Limb (tissue), 2 donors: ENCODE data around the gene ALG10B.
"Not testable (repeated sequence)": the region's sequence is repeated elsewhere in the genome, so short reads cannot be mapped to it uniquely, and the experiment has no call there.

Experiments used
- DNase-seq, 2 donors: peaks; one replicate each; pipeline ENCODE4 v3.0.0-alpha.2; 2016; ENCODE audit errors: extremely low spot score in 2 of 2

The ALG10B gene, protein sequence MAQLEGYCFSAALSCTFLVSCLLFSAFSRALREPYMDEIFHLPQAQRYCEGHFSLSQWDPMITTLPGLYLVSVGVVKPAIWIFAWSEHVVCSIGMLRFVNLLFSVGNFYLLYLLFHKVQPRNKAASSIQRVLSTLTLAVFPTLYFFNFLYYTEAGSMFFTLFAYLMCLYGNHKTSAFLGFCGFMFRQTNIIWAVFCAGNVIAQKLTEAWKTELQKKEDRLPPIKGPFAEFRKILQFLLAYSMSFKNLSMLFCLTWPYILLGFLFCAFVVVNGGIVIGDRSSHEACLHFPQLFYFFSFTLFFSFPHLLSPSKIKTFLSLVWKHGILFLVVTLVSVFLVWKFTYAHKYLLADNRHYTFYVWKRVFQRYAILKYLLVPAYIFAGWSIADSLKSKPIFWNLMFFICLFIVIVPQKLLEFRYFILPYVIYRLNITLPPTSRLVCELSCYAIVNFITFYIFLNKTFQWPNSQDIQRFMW

DNA sequence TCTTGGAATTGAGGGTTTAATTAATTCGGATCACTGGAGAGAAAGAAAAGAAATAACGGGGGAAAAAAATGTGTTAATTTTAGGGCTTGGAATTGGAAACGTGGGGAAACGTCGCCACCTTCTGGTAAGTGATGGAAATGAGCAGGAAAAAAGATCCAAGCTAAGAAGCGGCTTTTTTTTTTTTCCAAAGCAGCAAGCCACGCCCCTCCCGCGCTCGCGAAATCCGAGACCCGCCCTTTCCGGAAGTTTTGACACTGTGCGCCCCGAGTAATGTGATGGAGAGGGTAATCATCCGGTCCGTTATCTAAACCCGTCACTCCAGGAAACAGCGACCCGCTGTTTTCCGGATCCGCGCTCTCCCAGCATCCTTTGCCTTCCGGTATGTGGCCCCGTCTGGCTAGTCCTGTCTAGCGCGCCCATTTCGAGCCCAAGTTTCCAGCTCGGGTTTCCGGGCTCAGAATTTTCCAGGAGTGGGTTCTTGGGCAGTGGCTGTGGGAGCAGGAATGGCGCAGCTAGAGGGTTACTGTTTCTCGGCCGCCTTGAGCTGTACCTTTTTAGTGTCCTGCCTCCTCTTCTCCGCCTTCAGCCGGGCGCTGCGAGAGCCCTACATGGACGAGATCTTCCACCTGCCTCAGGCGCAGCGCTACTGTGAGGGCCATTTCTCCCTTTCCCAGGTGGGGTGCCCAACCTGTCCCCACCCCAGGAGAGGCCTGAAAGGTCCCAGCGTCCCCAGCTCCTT is at the start of gene ALG10B:
Gene ALG10B, plus strand, starts transcription at position 384 of the 739 bp plus-strand sequence. Its CDS starts 120 bp downstream, at position 504.
- peak; percentile 94 to 95 for DNase-seq

DNA sequence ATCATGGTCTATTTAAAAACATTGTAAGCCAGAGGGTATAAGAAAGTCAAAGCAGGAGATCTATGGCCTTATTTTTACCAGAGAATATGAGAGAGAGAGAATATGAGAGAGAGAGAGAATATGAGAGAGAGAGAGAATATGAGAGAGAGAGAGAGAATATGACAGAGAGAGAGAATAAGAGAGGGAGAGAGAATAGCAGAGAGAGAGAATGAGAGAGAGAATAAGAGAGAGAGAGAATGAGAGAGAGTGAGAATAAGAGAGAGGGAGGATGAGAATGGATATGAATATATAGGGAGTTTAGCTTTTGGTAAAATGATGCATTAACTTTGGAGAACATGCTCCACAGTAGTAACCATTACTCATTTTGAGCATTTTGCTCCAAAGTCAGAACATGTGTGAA is 48.0 kb upstream of the ALG10B start:
- no peak for DNase-seq

DNA sequence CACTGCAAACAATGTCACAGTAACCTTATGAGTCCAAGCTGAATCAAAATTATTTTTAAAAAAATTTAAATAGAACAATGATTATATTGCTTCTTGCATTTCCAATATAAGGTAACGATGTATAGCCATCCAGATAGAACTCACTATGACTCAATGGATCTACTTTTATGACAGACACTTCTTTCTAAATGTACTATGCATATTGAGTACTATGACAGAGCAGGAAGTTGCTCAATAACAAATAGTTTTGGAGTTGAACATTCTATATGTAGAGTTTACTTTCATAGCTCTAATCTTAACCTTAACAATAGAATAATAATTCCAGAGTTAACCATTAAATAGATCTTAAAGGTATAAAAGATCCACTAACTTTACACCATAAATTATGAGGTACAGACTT is 46.7 kb upstream of the ALG10B start:
- DNase-seq = no peak

DNA sequence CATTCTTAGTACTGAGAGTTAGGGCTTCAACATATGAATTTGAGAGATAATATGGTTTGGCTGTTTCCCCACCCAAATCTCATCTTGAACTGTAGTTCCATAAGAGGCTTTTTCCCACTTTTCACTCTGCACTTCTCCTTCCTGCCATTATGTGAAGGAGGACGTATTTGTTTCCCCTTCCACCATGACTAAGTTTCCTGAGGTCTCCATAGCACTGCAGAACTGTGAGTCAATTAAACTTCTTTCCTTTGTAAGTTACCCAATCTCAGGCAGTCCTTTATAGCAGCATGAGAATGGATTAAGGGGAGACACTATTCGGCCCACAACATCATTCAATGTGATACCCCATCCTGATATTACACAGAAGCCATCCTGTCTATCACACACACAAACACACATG is 36.8 kb upstream of the ALG10B start:
- no peak for DNase-seq

DNA sequence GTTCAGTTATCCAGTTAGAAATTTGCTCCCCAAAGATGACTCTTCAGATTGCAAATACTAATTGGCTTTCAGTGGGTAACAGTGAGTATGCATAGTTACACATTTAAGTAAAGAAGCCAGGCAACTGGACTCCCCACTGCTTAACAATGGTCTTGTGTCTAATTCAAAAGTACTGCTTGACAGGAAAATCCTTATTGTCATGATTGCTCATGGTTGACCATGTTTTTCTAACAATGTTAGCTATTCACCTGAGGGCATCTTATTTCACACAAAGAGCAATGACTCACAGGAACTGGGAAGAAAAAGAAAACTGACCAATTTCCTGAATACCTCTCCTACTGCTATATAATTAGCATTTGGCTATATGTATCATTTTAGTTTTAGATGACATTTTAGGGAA is 33.7 kb upstream of the ALG10B start:
- DNase-seq = no peak

DNA sequence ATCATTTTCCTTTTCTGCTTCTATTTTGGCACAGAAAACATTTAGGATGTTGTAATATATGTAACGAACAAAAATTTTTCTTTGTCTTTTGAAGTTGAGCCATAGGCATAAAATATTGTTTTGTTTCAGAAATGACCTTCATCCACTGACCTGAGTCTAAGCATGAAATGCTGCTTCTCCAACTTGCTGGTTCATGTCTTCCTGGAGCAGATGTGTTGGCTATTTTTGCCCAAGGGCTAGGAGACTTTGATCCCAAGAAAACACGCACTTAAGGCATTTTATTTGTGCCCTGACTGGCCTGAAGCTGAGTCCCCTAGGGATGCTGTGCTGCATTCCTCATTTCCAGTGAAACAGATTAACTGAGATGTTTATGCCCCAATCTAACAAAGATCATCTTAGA is 27.2 kb upstream of the ALG10B start:
- no peak for DNase-seq

DNA sequence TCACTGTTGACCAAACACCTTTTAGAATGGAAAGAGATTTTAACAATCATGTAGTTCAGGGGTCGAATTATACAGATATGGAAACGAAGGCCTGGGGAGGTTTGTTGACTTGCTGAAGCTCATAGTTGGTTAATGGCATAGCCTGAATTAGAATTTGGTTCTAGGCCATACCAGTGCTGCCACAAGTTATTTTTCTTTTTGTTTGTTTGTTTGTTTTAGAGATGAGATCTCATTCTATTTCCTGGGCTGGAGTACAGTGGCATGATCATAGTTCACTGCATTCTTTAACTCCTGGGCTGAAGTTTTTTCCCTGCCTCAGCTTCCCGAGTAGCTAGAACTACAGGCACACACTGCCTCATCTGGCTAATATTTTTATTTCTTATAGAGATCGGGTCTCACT is 25.4 kb upstream of the ALG10B start:
- DNase-seq = no peak

DNA sequence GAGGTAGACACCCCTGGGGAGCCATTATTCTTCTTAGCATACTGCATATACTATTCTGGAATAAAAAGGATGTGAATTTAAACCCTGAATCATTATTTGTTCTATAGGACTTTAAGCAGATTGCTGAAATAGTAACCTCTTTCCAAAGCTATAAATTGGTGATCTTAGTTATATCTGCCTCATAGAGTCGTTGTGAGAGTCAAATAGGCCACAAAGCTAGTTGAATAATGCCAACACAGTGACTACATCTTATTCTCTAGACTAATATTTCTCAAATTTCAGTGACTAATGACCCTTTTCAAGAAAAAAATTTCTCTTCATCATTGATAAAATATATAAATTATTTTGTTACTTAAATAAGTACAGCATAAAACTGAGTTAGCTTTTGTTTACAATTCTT is 13.6 kb upstream of the ALG10B start:
- DNase-seq = not testable (repeated sequence)

DNA sequence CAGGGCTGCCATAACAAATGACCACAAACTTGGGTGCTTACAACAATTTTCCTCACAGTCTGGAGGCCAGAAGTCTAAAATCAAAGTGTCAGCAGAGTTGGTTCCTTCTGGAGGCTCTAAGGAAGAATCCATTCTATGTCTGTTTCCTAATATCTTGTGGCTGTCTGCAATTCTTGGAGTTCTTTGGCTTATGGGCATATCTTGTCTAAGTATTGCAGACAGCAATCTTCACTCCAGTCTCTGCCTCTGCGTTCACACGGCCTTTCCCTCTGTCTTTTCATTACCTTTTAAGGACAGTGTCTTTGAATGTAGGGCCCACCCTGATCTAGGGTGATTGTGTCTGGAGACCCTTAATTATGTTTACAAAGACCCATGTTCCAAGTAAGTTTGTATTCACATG is 5.4 kb downstream of the ALG10B start:
- not testable (repeated sequence) for DNase-seq

DNA sequence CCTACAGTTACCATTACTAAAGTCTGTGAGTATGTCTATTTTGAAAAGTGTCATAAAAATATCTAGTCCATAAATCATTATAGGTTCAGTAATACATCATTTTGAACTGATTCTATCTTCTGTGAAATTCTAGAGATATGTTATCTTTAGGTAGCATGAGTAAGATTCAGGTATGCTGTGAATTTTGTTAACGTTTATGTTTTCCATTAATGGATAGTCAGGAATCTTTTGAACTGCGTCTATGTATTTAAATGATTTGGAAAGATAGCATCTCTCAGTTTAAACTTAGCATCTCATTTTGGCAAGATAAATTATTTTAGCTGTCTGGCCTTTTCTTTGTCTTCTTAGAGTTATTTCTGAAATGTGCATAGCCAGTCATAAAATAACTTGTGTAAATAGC is 8.3 kb downstream of the ALG10B start:
- DNase-seq = no peak

DNA sequence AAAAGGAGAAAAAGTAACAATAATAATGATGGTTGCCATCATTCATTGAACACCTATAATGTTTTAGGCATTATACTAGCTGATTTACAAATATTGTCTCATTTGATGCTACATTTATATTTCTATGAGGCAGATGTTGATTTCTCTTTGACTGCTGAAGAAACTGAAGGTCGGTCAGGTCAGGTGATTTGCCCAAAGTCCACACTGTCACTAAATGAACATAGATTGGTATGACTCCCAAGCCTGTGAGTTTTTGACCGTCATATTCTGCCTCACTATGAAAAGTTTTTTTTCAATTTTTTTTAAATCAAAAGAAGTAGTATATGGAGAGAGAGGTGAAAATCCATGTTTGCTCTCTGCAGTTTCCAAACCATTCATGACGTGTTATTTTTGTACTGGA is 10.8 kb downstream of the ALG10B start:
- no peak for DNase-seq

DNA sequence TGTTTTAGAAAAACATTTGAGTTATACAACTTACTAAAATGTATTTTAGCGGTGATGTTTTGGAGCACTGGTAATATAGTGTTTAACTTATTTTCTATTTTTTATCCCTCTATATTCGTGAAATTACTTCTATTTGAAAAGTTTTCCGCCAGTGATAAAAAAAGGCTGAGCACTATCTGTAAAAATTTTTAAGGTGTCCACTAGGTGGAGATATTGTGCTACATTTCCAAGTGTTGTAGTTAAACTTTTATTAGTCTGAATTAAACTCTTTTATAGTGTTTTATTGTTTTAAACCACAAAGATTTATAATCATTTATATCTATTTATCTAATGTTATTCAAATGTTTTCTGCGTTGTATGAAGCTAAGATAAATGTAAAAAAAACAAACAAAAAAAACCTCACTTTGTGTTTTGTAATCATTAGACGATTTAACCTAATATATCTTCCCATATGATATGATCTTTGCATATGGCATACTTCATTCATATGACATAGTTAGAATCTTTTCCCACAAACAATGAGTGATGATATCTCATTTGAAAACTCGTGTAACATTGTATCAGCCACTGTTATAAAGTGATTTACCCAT is 11.8 kb downstream of the ALG10B start:
- peak in 1 of 2 donors; percentile 50 for DNase-seq

DNA sequence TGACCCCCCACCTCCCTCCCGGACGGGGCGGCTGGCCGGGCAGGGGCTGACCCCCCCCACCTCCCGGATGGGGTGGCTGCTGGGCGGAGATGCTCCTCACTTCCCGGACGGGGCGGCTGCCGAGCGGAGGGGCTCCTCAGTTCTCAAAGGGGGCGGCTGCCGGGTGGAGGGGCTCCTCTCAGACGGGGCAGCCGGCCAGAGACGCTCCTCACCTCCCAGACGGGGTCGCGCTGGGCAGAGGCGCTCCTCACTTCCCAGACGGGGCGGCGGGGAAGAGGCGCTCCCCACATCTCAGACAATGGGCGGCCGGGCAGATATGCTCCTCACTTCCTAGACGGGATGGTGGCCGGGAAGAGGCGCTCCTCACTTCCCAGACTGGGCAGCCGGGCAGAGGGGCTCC is 13.8 kb downstream of the ALG10B start:
- DNase-seq = not testable (repeated sequence)

DNA sequence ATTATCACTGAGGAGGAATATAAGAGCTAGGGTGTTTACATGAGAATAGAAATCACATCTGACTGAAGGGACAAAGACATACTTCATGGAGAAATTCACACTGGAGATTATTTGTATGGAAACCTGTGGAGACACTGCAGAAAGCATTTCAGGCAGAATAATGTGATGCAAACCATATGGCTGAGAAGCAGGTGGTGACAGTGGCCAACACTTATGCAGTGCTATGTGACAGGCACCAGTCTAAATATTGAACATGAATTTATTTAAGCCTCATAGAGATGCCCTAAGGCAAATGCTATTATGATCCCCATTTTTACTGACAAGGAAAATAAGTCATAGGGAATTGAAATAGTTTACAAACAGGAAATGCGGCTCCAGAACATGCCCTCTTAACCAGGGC is 16.2 kb downstream of the ALG10B start:
- DNase-seq = no peak

DNA sequence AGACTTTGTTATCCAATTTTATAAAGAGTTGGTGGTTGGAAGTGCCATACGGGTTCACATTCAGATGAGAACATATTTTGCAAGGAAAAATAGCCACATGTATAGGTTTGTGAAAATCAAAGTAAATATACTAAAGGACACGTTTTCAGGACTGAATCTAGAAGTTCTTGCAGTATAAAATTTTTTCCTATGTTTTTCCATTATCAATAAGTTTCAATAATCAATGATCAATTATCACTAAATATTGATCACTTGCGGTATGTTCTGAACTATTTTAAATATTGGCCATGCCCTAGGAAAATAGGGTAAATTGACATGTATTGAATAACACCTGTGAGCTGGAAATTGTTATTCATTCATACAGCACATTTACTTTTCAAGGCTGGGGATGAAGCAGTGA is 25.9 kb downstream of the ALG10B start:
- no peak for DNase-seq

DNA sequence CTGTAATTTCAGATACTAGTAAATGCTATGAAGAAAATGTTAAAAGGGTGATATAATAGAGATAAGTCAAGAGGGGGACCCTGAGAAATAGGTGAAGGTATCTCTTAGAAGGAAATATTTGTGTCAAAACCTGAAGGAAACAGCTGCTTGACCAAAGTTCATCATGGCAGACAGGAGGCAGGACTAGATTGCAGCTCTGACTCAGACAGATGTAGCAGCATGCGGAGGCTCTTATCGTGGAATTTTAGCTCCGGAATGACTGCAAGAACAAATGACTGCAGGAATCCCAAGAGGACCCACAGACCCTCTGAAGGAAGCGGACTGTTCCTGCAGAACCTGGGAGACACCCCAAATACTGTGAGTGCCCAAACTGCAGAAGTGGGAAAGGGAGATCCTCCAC is 26.7 kb downstream of the ALG10B start:
- DNase-seq = not testable (repeated sequence)

DNA sequence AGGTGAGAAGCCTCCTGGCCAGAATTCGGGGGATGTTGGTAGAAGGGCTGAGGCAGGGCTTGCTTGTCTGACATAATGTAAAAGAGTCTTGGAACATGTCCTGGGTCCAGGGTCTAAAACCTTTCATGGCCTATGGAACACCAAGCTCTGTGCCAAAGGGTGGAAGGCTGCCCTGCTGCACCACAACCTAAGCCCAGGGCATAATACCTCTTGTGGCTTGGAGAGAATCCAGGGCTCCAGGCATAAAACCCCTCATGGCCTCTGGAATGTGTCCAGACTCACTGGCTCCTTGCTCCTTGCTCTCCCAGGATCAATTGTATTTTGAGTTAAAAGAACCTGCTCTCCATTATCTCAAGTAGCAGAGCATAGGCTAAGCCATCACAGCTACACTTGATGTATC is 27.3 kb downstream of the ALG10B start:
- DNase-seq = not testable (repeated sequence)

DNA sequence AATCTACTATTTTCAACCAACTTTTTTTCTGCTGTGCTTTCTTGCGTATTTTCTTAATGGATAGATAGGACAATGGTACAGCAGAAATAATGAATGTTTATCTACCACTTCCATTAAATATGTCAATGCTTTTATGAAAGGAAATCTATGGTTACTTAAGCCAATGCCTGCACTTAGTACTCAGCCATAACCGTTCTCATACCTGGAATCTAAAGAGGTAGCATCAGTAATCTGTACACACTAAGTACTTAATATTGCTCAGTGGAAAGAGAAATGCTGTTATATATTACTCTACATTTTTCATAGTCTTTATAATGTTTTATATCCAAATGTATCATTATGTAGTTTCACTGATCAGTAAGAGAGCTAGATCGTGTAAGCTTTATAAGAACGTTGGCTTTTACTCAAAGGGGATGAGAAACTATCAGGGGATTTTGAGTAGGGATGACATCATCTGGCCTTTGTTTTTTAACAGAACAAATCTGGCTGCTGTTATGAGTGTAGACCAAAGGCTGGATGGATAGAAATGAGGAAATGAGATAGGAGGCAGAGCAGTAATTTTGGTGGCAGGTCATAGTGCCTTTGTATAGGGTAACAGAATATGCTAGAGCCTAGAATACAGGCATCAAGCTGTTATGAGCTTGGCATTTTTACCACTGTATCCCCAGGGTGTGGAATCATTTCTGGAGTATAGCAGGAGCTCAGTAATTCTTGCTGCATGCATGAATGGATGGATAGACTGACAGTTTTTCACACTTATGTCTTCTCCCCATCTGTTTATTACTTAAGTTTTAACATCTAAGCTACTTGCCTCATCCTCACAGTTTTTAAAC is 34.0 kb downstream of the ALG10B start:
- DNase-seq = no peak

DNA sequence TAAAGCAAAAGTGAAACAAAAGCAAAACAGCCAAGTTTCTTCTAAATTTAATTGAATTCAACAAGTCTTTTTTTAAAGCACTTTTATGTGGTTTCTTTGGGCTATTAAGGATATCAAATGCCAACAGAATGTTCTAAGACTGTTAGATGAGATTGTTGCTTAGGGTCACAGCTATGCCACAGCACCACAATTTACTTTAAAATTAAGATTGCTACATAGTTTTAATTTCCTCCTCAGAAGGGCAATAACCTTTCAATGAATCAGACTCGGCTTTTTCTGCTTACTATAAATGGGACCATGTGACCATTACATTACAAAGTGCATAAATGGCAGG is 34.6 kb downstream of the ALG10B start:
- not testable (repeated sequence) for DNase-seq

DNA sequence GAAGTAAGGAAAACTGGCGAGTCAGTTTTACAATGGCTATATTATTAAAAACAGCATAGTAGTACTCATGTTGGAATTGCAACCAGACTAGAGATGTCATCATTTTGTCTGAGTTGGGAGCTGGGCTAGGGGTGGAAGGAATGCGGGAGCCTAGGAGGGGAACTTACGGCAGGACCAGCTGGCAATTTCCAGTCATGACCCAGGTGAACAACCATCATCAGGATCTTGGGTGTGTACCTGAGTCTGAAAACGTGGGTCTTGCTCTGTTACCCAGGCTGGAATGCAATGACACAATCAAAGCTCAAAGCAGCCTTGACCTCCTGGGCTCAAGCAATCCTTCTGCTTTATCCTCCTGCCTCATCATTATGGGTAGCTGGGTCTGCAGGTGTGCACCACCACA is 50.9 kb downstream of the ALG10B start:
- no peak for DNase-seq

DNA sequence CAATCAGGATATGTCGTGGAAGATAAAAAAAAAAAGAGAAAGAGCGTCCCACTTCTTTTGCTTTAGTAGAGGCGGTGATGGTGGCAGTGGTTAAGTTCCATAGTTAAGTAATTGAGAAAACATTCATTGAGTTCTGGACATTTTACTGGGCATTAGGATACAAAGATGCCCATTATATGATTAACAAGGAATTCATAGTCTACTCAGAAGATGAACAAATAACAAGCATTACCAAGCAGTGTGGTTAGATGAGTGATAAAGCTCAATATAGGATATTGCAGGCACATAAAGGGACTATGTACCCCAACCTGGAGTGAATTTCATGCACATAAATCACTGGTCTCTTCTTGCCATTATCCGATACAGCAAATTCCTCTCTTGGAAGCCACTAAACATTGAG is 53.7 kb downstream of the ALG10B start:
- no peak for DNase-seq

DNA sequence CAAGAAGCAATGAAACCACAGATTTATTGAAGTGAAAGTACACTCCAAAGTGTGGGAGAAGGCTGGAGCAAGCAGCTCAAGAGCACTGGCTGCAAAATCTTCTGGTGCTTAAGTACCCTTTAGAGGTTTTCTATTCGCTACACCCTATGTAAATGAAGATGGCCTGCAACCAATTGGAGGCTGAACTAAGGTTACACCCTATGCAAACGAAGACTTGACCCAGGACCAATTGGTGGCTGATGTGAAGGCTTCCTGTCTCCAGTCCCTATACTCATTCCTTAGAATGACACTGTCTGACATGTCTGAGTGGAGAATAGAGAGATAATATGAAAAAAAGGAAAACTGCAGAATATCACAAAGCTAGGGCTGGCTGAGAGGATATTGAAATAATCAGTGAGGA is 57.2 kb downstream of the ALG10B start:
- no peak for DNase-seq
